Measurements from ENCODE around the gene VPS8.
A peak's percentile ranks its signal among the peaks of the same experiment; 100 is the strongest.

The VPS8 gene

DNA sequence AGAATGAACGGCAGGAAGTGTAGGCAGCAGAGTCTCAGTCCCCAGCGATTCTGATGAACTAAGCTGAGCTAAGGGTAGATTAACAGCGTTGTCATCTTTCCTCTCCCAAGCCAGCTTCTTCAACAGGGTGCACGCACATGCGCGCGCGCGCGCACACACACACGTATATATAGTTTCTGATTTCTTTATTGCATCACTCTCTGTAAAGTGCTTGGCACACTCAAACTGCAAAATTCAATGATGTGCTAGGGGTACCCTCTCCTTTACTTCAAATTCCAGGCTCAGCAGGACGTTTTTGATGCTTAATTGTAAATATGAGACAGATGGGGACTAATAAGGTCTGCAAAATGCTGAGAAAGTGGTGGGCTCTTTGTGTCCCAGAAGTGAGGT lies 26.1 kb upstream of the VPS8 start:
- DNase-seq: no peak

DNA sequence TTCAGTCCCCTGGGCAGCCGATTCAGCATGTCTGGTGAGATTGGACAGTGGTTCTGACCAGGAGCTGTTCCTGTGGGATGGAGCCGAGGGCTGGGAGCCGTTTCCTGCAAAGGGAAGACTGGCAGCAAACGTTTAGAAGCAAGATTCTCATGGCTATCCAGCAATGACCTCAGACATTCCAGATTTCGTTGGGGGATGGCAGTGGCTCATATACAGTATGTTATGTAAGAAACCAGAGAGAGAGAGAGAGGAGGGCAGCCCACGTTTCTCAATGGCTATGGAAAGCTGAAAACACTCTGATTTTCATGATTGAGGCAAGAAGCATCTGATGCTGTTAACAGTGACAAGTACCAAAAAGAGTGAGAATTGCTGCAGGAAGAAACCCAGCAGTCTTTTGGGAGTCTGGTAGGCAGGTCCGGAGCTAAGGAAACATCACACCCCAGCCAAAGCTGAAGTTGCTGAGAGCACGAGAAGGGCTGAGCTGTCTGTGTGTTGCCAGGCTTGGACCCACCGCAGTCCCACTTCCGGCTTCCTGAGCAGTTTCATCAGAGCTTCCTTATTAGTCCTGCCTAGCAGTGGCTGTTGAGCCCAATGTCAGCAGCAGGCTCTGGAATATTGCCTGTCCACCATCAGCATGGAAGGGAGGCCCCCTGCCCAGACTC lies 25.6 kb upstream of the VPS8 start:
- DNase-seq: peak; percentile 25

DNA sequence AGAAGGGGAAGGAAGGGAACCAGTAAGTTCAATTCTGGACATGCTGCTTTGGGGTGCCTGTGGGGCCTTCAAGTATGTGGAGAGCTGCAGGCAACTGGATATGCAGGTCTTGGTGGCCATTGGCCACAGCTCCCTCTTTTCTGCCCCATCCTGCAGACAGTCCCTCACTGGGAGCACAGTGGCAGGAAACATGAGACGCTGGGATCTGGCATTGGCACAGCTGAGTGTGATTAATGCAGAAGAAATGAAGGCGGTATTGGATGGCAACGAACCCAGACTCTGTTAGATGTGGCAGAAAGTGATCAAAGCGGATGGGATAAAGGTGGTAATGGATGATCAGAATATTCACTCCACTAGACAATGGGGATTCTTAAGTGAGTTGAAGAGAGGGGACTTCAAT lies 23.2 kb upstream of the VPS8 start:
- DNase-seq: no peak

DNA sequence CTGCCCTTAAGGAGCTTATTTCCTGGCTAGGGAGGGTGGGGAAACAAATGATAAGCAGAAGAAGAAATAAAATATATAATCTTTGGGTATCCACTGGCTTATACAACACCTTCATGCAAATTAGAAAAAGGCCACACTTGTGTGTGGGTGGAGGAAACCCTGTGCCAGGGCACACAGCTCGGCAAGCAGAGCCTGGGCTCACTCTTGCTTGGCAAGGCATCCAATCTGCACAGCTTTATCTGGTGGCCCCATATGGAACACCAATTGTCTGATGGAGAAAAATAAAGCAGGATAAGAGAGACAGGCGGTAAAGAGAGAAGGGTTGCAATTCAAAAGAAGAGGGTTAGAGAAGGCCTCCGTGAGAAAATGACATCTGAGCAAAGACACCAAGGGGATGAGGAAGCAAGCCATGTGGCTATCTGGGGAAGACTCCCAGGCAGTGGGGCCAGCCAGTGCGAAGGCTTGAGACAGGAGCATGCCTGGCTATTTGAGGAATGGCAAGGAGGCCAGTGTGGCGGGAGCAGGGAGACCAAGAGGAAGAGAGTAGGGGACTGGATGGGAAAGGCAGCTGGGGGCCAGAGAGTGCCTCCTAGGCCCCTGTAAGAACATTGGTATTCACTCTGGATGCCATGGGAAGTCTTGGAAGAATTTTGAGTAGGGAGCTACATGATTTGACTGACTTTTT lies 22.5 kb upstream of the VPS8 start:
- no peak for DNase-seq

- DNase-seq: no peak
Observed at GRCh38 chr3:184791171-184791570, 20.8 kb upstream of the VPS8 start.

DNA sequence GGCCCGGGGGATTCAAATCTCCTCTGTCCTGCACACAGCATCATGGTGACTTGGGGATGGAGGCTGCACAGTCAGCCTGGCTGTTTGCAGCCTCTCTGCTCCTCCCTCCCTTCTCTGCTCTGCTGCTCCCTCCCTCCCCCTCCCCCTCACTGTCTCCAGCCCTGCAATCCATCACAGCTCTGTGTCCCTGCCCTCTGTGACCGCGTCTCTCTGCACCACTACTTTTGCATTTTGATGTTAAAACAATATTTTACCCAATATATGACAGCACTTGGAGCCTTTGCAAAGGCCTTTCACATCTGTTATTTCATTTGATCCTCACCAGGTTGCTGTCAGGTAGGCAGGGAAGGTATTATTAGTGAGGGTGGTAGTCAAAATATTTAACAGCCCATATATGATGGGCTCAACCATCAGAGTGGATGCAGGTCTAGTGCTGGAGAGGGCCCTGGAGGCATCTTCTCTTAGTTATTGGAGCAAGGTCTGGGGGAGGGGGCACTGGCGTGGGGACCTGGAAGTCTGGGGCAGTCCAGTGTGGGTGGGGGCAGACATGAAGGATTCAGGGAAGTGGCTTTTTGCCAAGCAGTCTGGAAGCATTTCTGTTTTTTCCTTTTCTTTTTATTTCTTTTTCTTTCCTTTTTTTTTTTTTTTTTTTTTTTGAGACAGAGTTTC lies 16.3 kb upstream of the VPS8 start:
- peak; percentile 63 for DNase-seq

- peak; percentile 33 for DNase-seq
Observed at GRCh38 chr3:184796551-184796950, 15.4 kb upstream of the VPS8 start.

DNA sequence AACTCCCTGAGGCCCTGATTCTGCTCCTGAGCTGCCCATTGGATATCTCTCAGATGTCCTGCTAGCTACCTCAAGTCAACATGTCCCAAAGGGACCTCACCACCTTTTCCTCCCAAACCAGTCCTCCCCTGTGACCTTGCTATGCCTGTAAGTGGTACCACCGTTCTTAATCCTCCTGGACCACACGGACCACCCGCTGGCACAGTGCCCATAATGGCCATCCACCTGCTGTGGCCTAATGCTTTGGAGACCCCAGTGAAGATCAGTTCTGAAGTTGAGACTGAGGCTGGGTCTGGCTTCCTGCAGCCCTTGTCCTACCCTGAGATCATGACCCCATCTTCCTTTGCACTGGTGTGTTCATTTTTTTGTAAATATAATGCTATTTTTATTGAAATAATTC lies 15.0 kb upstream of the VPS8 start:
- DNase-seq: no peak

DNA sequence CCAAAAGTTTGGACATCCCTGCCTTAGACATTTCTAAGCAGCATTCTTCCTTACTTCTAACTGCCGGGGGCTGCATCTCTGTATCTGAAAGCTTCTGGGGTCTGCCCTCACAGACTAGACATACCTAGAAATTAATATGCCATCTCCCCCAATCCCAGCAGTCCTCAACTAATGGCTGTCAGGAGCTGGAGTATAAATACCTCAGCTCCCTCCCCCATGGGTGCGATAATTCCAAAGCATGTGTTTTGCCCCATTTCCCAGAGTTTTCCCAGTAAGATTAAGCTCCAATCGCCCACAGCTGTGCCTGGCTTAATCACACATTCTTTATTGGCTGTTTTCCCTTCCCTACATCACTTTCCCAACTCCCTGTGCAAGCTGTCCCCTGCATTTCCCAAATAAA lies 13.8 kb upstream of the VPS8 start:
- DNase-seq: no peak

GRCh38 chr3:184800349-184800930 lies 11.5 kb upstream of the VPS8 start:
- DNase-seq: no peak

- no peak for DNase-seq
Observed at GRCh38 chr3:184801241-184801785, 10.7 kb upstream of the VPS8 start.

GRCh38 chr3:184802150-184802549 lies 9.8 kb upstream of the VPS8 start:
- DNase-seq: no peak

- DNase-seq: no peak
Observed at GRCh38 chr3:184804801-184805200, 7.2 kb upstream of the VPS8 start.

DNA sequence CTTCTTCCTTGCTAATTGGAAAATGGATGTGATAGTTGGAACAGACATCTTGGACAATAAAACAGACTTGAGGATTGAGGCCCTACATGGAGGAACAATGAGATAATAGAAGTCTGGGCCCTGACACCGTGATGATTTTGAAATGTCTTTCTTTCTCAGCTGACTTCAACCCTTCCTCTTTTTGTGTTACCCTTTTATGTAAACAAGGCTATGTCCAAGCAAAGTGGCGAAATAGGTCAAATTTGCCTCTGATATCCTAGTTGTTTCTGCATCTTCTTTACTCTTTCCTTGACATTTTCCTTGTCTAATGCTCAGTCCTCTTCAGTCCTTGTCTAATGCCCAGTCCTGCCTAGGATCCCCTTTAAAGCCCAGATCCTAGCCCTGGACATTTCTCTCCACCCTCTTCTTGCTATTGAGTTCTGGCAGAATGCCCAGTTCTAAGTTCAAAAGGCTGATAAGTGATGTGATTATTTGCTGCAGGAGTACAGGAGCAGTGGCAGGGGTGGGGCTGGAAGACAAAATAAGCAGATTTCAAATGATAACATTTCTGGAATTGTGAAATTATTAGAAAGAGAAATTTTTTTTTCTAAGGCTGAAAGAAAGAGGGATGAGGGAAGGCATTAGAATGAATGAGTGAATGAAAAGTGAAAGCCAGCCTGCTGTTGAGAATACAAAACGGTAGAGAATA lies 6.5 kb upstream of the VPS8 start:
- DNase-seq: no peak

- DNase-seq: no peak
Observed at GRCh38 chr3:184806567-184807271, 5.2 kb upstream of the VPS8 start.

- no peak for DNase-seq
Observed at GRCh38 chr3:184807549-184807948, 4.4 kb upstream of the VPS8 start.

- DNase-seq: no peak
Observed at GRCh38 chr3:184808021-184808420, 3.9 kb upstream of the VPS8 start.

- DNase-seq: no peak
Observed at GRCh38 chr3:184810146-184810545, 1.8 kb upstream of the VPS8 start.

DNA sequence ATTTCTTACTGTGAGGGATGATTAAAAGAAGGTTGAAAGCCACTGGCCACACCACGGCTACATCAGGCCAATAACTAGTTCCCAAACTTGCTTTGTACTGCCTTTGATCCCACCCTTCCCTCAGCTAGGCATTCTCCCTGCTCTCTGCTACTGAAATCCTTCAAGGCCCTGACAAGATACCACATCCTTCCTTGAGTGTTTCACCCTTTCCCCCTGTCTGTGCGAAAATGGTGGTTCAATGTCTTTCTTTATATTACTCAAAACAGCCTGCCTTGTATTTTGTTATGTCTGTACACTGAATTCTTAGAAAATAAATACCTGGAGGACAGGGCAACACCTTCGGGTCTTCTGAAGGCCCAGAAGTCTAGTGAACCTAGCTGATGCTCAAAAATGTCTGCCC lies 932 bp upstream of the VPS8 start:
- DNase-seq: no peak

DNA sequence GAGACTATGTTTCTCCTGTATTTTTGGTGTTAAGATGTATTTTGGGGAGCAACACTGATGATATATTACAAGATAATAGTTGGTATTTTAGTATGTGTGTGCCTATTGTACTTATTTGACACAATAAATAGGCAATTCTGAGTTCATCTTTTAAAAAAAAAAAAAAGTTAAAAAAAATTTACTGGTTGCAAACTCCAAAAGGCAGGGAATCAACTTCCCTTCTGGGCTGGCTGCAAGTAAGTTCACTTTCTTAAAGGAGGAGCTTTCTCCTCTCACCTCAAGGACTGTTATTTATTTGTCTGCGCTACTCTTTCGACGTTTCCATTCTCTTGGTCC lies 335 bp upstream of the VPS8 start:
- no peak for DNase-seq

- no peak for DNase-seq
Observed at GRCh38 chr3:184812662-184813042, 686 bp downstream of the VPS8 start.

DNA sequence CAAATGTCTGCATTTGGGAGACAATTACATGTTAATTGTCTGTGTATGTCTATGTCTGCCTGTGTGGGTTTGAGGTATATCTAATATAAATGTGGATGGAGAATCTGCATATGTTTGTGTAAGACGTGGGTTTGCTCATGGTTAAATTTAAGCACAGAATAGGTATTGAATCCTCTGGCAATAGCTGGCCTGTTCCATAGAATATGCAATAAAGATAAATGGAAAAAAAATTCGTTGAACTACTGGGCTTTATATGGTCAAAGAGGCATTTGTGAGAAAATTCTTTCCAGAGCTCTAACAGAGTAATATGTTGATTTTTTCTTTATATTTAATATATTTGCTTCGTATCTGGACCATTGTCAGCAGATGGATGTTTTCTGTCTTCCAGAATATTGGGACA lies 1.4 kb downstream of the VPS8 start:
- DNase-seq: no peak

- no peak for DNase-seq
Observed at GRCh38 chr3:184814214-184814613, 2.2 kb downstream of the VPS8 start.

All from NK-92 treated with Interleukin-12 subunit alpha and Interleukin-12 subunit beta, amount 100 ng/mL, for 24 hours (cell line).